ENCODE data around the gene NEUROG1.

NEUROG1 gene

DNA sequence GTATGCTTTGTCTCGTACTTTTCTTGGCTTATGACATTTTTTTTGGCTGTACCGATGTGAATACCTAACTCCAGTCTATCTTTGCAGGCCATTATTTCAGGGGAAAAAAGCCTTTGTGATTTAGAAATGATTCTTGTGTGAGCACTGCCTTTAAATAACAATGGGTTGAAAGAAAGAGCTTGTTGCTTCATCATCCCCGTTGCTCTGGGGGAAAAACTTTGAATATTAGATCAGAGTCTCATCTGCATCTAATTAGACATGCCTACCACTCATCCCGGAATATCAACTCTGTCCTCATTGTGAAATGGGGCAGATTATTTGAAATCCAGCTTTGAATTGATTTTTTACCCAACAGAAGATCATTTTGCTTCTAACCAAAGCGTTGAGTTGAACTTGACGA is 29.5 kb upstream of the NEUROG1 start:
- TF ChIP-seq, protein P1, sequence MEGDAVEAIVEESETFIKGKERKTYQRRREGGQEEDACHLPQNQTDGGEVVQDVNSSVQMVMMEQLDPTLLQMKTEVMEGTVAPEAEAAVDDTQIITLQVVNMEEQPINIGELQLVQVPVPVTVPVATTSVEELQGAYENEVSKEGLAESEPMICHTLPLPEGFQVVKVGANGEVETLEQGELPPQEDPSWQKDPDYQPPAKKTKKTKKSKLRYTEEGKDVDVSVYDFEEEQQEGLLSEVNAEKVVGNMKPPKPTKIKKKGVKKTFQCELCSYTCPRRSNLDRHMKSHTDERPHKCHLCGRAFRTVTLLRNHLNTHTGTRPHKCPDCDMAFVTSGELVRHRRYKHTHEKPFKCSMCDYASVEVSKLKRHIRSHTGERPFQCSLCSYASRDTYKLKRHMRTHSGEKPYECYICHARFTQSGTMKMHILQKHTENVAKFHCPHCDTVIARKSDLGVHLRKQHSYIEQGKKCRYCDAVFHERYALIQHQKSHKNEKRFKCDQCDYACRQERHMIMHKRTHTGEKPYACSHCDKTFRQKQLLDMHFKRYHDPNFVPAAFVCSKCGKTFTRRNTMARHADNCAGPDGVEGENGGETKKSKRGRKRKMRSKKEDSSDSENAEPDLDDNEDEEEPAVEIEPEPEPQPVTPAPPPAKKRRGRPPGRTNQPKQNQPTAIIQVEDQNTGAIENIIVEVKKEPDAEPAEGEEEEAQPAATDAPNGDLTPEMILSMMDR (IDR thresholded peaks at IDR 0.05; ENCODE audit: low read depth, low read length), result no peak
- DNase-seq (ENCODE audit: low read depth in 2 of 2), result no peak
- no peak overlapping the region for H3K4me3 ChIP-seq (replicated peaks in 1 of 2; ENCODE audit: low read depth in 2 of 2, low read length in 2 of 2)

DNA sequence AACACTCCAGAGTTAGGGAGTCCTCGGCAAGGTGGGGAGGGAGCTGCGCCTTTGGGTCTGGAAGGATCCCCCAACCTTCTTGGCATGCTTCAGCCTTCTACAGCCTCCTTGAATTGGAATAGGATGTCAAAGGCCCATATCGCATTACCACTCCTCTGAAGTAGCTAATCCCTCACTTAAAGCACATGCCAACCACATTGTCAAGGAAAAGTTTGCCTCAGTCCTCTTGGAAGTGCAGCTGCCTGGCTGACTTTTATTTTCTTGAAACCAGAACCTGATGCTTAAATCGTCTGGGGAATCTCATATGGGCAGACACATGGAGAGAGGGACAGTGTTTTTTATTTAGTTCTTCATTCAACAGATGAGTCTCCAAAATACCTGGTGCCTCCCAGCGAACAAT is 28.6 kb upstream of the NEUROG1 start:
- TF ChIP-seq, protein P1 (IDR thresholded peaks at IDR 0.05; ENCODE audit: low read depth, low read length), result no peak
- no peak overlapping the region for H3K4me3 ChIP-seq (replicated peaks in 1 of 2; ENCODE audit: low read depth in 2 of 2, low read length in 2 of 2)
- DNase-seq (ENCODE audit: low read depth in 2 of 2), result no peak

DNA sequence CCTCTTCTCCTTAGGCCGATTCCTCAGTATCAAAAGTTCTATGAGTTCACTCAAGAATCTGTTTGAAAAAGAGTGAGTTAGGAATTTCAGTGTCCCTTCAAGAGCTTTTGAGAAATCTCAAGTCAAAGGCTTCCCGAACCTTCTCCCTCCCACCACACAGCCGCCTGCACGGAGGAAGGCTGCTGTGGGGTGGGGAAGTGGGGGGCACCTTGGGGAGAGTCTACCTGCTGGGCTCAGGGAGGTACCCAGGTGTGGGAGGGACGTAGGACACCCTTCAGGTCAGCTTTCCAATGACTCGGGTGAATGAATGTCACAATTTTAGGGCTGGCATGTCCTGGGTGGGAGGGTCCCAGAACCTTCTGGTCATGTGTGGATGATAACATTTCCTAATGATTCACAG is 25.5 kb upstream of the NEUROG1 start:
- no peak for DNase-seq (ENCODE audit: low read depth in 2 of 2)
- no peak overlapping the region for H3K4me3 ChIP-seq (replicated peaks in 1 of 2; ENCODE audit: low read depth in 2 of 2, low read length in 2 of 2)
- TF ChIP-seq, protein P1 (IDR thresholded peaks at IDR 0.05; ENCODE audit: low read depth, low read length), result no peak

DNA sequence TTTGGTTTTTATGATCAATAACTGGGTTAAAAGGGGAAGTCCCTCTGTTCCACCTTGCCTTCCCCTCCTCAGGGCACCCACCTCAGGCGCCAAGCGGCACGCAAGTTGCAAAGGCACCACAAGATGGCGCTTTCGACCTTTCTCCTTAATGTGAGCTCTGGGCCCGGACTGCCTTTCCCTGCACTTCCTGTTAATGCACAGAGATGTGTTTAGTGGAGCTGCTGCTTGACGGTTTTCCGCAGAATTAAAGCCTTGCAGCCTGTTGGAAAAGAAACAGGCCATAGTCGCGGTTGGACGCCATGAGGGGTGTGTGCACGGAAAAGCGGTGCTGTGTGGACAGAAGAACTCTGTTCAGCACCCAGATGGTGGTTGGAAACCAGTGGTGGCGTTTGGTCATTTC is 25.1 kb upstream of the NEUROG1 start:
- TF ChIP-seq, protein P1 (IDR thresholded peaks at IDR 0.05; ENCODE audit: low read depth, low read length), result peak; percentile 89
- H3K4me3 ChIP-seq (replicated peaks in 1 of 2; ENCODE audit: low read depth in 2 of 2, low read length in 2 of 2), result no peak overlapping the region
- DNase-seq (ENCODE audit: low read depth in 2 of 2), result peak; percentile 76 to 79

DNA sequence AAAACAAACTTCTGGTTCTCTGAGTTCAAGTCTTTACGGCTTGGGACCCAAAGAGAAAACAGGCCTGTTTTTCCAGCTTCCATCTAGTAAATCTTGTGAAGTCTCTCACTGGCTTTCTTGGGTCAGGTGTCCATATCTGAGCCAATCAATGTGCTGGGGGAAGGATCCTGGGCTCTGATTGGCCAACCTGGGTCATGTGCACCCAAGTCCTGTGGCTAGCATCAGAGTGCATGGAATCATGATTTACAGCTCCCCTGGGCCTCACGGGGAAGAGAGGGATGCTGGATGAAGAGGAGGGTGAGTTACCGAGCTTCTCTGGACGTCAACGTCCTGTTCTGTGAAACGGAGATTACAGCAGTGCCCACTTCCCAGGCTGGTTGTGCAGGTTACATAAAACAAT is 23.6 kb upstream of the NEUROG1 start:
- H3K4me3 ChIP-seq (replicated peaks in 1 of 2; ENCODE audit: low read depth in 2 of 2, low read length in 2 of 2), result no peak overlapping the region
- peak in 1 of 2 donors; percentile 24 for DNase-seq (ENCODE audit: low read depth in 2 of 2)
- TF ChIP-seq, protein P1 (IDR thresholded peaks at IDR 0.05; ENCODE audit: low read depth, low read length), result no peak

DNA sequence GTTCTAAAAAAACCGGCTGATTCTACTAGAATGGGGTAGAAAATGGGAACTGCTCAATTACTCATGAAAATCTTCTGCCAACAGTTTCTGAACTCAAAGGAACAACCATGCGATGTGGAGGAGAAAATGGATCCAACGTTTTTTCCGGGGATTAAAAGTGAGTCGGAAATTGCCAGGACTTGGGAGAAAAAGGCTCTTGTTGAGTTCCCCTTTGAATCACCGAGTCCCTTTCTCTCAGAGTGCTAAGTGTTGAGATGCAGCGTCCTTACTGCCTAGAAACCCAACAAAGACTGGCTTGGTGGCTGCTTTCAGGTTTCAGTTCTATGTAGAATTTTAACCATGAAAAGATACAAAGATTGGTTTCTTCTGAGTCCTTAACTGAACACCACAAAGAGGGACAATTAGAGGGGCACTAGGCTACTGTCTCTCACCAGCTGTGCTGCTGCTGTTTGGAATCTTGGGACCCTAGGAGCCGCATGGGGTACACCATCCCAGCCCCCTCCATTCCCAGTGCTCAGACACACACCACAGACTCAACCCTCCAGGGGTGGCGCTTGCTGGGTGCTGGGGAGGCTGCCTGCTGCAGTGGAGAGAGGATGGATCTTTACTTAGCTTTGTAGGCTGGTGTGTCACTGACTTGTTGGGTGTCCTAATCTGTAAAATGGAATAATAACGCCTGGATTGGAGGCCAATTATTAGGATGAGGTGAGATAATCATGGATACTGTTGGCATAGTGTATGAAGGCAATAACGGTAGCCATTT is 21.5 kb upstream of the NEUROG1 start:
- H3K4me3 ChIP-seq (replicated peaks in 1 of 2; ENCODE audit: low read depth in 2 of 2, low read length in 2 of 2), result no peak overlapping the region
- TF ChIP-seq, protein P1 (IDR thresholded peaks at IDR 0.05; ENCODE audit: low read depth, low read length), result no peak

DNA sequence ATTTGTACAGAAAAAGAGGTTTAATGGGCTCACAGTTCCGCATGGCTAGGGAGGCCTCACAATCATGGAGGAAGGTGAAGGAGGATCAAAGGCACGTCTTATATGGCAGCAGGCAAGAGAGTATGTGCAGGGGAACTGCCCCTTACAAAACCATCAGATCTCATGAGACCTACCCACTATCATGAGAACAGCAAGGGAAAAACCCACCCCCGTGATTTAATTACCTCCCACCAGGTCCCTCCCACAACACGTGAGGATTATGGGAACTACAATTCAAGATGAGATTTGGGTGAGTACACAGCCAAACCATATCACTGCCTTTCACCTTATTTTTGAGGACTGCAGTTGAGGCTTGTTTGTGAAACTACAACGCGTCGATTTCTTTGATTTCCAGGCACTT is 20.9 kb upstream of the NEUROG1 start:
- no peak overlapping the region for H3K4me3 ChIP-seq (replicated peaks in 1 of 2; ENCODE audit: low read depth in 2 of 2, low read length in 2 of 2)
- DNase-seq (ENCODE audit: low read depth in 2 of 2), result no peak
- TF ChIP-seq, protein P1 (IDR thresholded peaks at IDR 0.05; ENCODE audit: low read depth, low read length), result no peak

More for the DNA sequence above, 21.5 kb upstream of the NEUROG1 start:
- DNase-seq (ENCODE audit: low read depth in 2 of 2), result no peak
